BLaER1 (cell line): Measurements from ENCODE around the gene CLRN3.

Experiments used
- H3K27ac ChIP-seq: shearing (Covaris generic); formaldehyde crosslinking; 2 replicates; pipeline ENCODE4 v1.8.1; 2022
- H3K27me3 ChIP-seq: shearing (Covaris generic); formaldehyde crosslinking; 2 replicates; pipeline ENCODE4 v1.8.1; 2022
- H3K36me3 ChIP-seq: shearing (Covaris generic); formaldehyde crosslinking; 2 replicates; pipeline ENCODE4 v1.8.1; 2022
- H3K4me1 ChIP-seq: shearing (Covaris generic); formaldehyde crosslinking; 2 replicates; pipeline ENCODE4 v1.8.1; 2022
- H3K4me2 ChIP-seq: shearing (Covaris generic); formaldehyde crosslinking; 2 replicates; pipeline ENCODE4 v1.8.1; 2022
- H3K4me3 ChIP-seq: shearing (Covaris generic); formaldehyde crosslinking; 2 replicates; pipeline ENCODE4 v1.8.1; 2022
- H3K9ac ChIP-seq: shearing (Covaris generic); formaldehyde crosslinking; 2 replicates; pipeline ENCODE4 v1.8.1; 2022
- H3K9me3 ChIP-seq: shearing (Covaris generic); formaldehyde crosslinking; 2 replicates; pipeline ENCODE4 v1.8.1; 2022
- H4K20me1 ChIP-seq: shearing (Covaris generic); formaldehyde crosslinking; 2 replicates; pipeline ENCODE4 v1.8.1; 2022
- Cebpa-rat ChIP-seq: shearing (Covaris generic); IDR thresholded peaks from 2 replicates; pipeline ENCODE4 v1.8.1; 2022

Gene CLRN3

DNA sequence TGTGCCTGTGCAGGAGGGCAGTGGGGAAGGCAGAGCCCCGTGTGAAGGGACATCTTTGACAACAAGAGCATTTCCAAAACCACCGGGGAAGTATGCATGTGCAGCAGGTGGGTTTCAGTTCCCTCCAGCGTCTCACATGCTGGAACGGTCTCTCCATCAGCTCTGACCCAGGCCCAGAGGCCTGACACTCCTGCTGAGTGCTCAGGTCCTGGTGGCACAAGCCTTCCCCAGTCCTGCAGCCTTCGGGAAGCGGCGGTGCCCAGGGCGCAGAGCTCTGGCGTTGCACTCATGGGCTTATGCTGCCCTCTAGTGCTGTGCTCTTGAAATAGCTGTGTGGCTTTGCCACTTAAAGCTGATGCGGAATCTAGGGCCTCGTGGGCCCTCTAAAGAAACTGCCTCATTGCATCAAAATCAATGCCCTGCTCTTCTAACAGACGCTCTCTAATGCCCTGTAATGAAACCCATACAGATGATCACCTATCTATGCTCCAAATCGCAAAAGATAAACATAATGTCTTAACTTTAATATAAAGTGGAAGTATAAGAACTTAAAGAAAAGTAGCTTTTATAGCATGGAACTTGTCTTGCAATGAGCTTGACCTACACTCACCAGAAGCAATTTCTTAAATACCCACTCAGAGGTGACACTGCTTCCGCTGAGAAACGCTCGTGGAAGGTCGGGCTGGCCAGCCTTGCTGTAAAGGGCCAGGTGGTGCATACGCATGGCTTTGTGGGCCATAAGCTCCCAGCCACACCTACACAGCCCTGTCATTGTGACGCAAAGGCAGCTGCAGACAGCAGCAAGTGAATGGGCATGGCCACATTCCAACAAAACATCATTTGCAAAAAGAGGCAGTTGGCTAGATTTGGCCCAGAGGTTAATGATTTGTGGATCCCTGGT lies 38.6 kb downstream of the CLRN3 start:
- TF ChIP-seq Cebpa-rat, result no peak
- peak overlapping the region; percentile 51; the same call in 1 of the 2 replicates for H3K27ac ChIP-seq
- H3K4me3 ChIP-seq, result no peak overlapping the region
- H3K27me3 ChIP-seq, result no peaks in the 10 kb centered on the region
- H3K9ac ChIP-seq, result no peak overlapping the region
- H3K9me3 ChIP-seq, result no peaks in the 10 kb centered on the region
- H3K4me2 ChIP-seq, result peak overlapping the region; percentile 63
- no peaks in the 10 kb centered on the region for H4K20me1 ChIP-seq
- no peaks in the 10 kb centered on the region for H3K36me3 ChIP-seq
- H3K4me1 ChIP-seq, result peaks cover 39% of the 10 kb centered on the region

DNA sequence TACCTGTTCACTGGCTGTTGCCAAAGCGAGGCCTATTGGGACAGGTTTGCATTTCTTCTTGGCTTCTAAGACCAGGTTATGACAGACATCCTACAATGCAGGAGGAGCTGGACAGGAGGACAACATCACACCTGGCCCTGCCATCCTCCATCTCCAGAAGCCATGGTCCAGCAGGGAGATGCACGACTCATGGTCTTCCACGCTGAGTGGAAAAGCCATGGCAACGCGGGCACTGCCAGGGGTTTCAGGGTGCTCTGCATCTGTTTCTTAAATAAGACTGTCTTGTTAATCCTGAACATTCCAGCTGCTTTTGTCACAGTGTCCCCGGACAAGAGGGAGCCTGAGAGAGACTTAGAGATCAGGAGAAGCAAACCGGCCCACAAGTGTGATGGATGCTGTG lies 40.3 kb downstream of the CLRN3 start:
- TF ChIP-seq Cebpa-rat, result no peak
- Histone ChIP-seq H3K4me2 (0 out of 2 replicates have a peak overlapping the region, but pooled peaks have one; percentile 17), H3K9me3 (no peaks in the 10 kb centered on the region), H4K20me1 (no peaks in the 10 kb centered on the region), H3K4me3 (no peak overlapping the region), H3K4me1 (peaks cover 39% of the 10 kb centered on the region), H3K9ac (no peak overlapping the region), H3K36me3 (no peaks in the 10 kb centered on the region), H3K27ac (no peak overlapping the region), H3K27me3 (no peaks in the 10 kb centered on the region)

DNA sequence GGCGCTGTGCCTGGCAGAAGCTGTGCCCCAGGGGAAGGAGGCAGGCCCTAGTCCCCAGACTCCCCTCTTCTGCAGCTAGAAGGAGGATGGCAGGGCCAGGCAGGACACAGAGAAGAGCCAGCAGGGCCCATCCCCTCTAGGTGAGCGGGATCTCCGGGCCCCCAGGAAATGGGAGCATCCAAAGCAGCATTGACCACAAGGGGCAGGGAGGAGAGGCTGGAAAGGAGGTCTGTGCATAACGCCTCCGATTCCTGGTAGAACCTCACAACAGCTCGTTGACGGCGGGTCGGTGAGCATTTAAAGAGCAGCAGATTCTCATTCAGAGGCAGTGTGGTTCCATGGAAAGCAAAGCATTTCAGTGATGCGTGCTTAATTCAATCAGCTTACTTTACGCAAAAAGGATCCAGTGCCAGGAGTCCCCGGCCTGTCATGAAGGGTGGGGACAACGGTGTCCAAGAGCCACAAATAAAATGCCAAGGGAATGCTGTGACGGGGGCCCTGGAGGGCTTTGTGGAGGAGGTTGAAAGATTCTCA lies 41.0 kb downstream of the CLRN3 start:
- Histone ChIP-seq H3K9me3 (no peaks in the 10 kb centered on the region), H3K27ac (no peak overlapping the region), H3K27me3 (no peaks in the 10 kb centered on the region), H3K4me2 (no peak overlapping the region), H3K4me1 (peaks cover 39% of the 10 kb centered on the region), H3K9ac (no peak overlapping the region), H3K36me3 (no peaks in the 10 kb centered on the region), H3K4me3 (no peak overlapping the region), H4K20me1 (no peaks in the 10 kb centered on the region)
- TF ChIP-seq Cebpa-rat, result no peak

DNA sequence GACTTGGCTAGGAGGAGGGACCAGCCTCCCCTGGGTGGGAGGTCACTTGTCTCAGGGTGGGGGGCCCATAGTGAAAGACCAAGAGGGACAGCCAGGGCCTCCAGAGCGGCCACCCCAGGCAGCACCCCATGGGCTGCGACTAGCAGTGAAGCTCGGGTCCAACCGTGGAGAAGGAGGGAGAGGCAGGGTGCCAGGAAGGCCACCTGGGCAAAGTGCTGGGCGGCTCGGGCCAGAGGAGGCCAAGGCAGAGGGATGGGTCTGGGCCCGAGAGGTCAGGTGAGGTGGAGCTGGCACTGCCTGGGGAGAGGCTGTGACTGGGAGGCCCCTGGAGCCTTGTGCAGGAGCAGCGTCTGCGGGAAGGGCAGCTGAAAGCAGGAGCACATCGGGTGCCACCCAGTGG lies 41.8 kb downstream of the CLRN3 start:
- Histone ChIP-seq H3K27ac (no peak overlapping the region), H3K36me3 (no peaks in the 10 kb centered on the region), H3K27me3 (no peaks in the 10 kb centered on the region), H3K4me3 (no peak overlapping the region), H3K4me1 (peaks cover 36% of the 10 kb centered on the region), H3K9ac (no peak overlapping the region), H3K4me2 (no peak overlapping the region), H4K20me1 (no peaks in the 10 kb centered on the region), H3K9me3 (no peaks in the 10 kb centered on the region)
- TF ChIP-seq Cebpa-rat, result no peak

DNA sequence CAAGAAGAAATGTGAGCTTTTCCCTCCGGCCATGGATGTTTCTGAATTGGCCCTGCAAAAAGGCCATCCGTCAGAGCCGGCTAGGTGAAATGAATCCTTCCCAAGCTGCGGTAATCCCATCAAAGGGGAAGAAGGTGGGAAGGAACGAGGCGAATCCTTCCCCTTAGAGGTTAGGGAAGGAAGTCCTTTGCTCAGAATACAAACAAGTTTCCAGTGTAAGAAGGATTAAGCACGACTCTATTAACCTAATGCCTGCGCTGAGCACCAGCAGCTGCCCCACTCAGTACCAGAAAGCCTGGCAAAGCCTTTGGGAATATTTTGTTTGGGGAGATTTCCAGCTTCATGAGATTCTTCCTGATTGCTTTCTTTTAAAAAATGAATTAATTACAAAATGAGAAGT lies 42.8 kb downstream of the CLRN3 start:
- H3K4me2 ChIP-seq, result no peak overlapping the region
- no peak for TF ChIP-seq Cebpa-rat
- H3K27ac ChIP-seq, result no peak overlapping the region
- no peaks in the 10 kb centered on the region for H4K20me1 ChIP-seq
- no peaks in the 10 kb centered on the region for H3K9me3 ChIP-seq
- H3K4me3 ChIP-seq, result no peak overlapping the region
- H3K4me1 ChIP-seq, result peaks cover 29% of the 10 kb centered on the region
- no peak overlapping the region for H3K9ac ChIP-seq
- H3K27me3 ChIP-seq, result no peaks in the 10 kb centered on the region
- H3K36me3 ChIP-seq, result no peaks in the 10 kb centered on the region

DNA sequence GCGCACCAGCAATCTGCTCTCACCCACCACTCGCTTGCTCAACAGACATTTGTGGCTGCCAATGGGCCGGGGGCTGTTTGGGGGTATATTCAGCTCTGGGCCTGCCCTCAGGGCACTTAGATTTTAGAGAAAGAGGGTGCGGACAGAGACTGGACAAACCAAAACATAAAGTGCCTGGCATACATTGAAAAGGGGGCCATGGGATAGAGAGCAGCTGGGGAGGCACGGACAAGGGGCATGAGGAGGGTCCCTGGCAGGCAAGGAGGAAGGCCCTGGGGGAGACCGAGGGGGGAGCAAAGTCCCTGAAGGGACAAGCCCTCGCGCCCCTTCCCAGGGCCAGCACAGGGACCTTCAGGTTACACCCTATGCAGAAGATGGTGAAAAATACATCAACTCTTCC lies 43.5 kb downstream of the CLRN3 start:
- no peak for TF ChIP-seq Cebpa-rat
- Histone ChIP-seq H3K27me3 (no peaks in the 10 kb centered on the region), H3K36me3 (no peaks in the 10 kb centered on the region), H3K4me3 (no peak overlapping the region), H3K9ac (no peak overlapping the region), H3K4me2 (no peak overlapping the region), H3K4me1 (peaks cover 25% of the 10 kb centered on the region), H3K27ac (no peak overlapping the region), H3K9me3 (no peaks in the 10 kb centered on the region), H4K20me1 (no peaks in the 10 kb centered on the region)

DNA sequence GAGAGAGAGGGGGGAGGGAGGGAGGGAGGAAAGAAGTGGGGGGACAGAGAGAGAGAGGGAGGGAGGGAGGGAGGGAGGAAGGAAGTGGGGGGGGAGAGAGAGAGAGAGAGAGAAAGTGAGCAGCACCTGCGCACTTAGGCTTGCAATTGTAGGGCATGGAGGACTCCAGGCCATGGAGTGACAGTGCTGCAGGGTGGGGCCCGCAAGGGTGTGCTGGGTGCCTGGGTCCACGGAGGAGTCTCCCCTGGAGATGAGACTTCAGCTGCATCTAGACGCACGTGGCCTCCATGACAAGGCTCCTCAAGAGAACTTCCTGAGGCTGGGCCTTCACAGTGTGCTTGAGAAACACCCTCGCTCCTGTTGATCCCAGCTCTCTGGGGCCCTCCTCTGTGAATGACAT lies 44.5 kb downstream of the CLRN3 start:
- Histone ChIP-seq H3K4me2 (no peak overlapping the region), H3K27ac (no peak overlapping the region), H3K4me1 (peaks cover 15% of the 10 kb centered on the region), H3K9ac (no peak overlapping the region), H3K27me3 (no peaks in the 10 kb centered on the region), H3K9me3 (no peaks in the 10 kb centered on the region), H4K20me1 (no peaks in the 10 kb centered on the region), H3K4me3 (no peak overlapping the region), H3K36me3 (no peaks in the 10 kb centered on the region)
- no peak for TF ChIP-seq Cebpa-rat

DNA sequence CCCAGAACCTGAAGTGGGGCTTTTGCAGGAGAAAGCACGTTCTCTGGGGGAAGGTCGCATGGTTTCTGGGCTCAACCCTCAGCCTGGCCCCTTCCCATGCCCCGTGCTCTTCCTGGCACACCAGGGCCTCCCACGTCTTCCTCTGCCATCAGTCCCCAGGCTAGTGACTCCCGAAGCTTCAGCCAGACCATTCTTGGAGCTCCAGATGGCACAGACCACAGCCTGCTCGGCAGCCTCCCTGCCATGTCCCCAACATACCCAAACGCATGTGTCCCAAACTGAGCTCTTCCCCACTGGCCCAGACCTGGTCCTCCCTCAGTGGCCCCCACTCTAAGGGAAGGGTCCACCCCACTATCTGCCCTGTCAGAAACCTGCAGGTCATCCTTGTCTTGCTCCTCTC lies 47.0 kb downstream of the CLRN3 start:
- no peaks in the 10 kb centered on the region for H3K36me3 ChIP-seq
- no peaks in the 10 kb centered on the region for H3K9me3 ChIP-seq
- no peak overlapping the region for H3K4me3 ChIP-seq
- no peak for TF ChIP-seq Cebpa-rat
- no peaks in the 10 kb centered on the region for H3K27me3 ChIP-seq
- no peak overlapping the region for H3K4me2 ChIP-seq
- H3K9ac ChIP-seq, result no peak overlapping the region
- H4K20me1 ChIP-seq, result no peaks in the 10 kb centered on the region
- H3K27ac ChIP-seq, result no peak overlapping the region
- peaks cover 7% of the 10 kb centered on the region for H3K4me1 ChIP-seq

DNA sequence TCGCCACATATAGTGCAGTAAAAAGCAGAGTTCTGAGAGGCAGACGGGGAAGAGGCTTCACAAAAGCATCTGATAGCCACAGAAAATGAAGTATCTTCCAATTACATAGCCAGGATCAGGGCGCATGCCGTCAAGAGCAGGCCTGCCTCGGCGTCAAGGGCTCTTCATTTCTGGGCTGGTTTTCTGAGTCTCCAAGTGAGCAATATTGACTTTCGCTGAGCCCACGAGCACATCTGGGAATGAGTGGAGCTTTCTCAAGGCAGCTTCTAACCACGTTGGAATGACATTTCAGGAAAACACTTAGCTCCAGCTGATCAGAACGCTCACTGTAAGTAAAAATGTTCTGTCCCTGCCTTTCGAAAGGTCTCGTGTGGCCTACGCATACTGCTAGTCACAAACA lies 51.9 kb downstream of the CLRN3 start:
- Histone ChIP-seq H3K4me1 (peaks cover 7% of the 10 kb centered on the region), H3K9ac (no peak overlapping the region), H3K27me3 (no peaks in the 10 kb centered on the region), H3K4me2 (no peak overlapping the region), H3K9me3 (no peaks in the 10 kb centered on the region), H3K27ac (no peak overlapping the region), H4K20me1 (no peaks in the 10 kb centered on the region), H3K4me3 (no peak overlapping the region), H3K36me3 (no peaks in the 10 kb centered on the region)
- no peak for TF ChIP-seq Cebpa-rat

DNA sequence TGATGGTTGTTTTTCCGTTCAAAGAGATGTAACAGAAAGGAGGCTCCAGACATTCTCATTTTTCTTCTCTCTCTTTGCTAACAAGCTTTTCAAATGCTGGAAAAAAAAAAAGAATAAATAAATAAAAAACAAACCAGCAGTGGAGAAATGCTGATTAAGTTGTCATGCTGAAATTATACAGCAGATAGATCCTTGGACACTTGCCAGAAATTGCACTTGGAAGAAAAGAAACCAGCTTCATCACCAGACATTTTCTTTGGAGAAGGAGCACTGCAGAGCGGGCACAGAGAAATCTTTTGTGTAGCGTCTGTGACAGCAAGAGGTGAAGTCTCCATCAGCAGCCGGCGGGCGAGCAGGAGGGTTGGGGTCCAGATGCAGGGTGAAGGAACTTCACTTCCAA lies 55.8 kb downstream of the CLRN3 start:
- H3K36me3 ChIP-seq, result no peaks in the 10 kb centered on the region
- H3K27me3 ChIP-seq, result no peaks in the 10 kb centered on the region

More for the DNA sequence above, 55.8 kb downstream of the CLRN3 start:
- Histone ChIP-seq H4K20me1 (no peaks in the 10 kb centered on the region), H3K4me1 (no peaks in the 10 kb centered on the region), H3K4me3 (no peak overlapping the region), H3K9me3 (no peaks in the 10 kb centered on the region), H3K4me2 (no peak overlapping the region), H3K9ac (no peak overlapping the region), H3K27ac (no peak overlapping the region)
- no peak for TF ChIP-seq Cebpa-rat
